Measurements from ENCODE around the gene NAGPA. TPM values are rescaled to one million over a fixed set of nuclear protein-coding genes. Genes with fewer than 3 reads are reported as not detected.

Gene NAGPA
- total and polyA plus RNA-seq, 2 of the 8 experiments (the other 6 are each of a cell fraction or from before 2014, with no cell fraction given) = 10.1 to 13.2 TPM

GRCh38 chr16:5058476-5058875, 24.7 kb upstream of the NAGPA start:
- Histone ChIP-seq H3K18ac (ENCODE audit: extremely low read depth, low read length) (peak overlapping the region; percentile 90; the same call in 1 of the 2 replicates), H3K4me1 (replicated peaks in 1 of 4; ENCODE audit: control insufficient read depth in 3 of 4, insufficient read depth in 4 of 4, low read length in 3 of 4) (peaks cover 0 to 24% (median 14%) of the 10 kb centered on the region in 4 experiments; a peak in 6 of 7 replicates), H3K9me3 (ENCODE audit: insufficient read depth in 2 of 2, low read depth in 1 of 2, low read length in 1 of 2) (no peaks in the 10 kb centered on the region), H2BK15ac (ENCODE audit: low read length) (0 out of 2 replicates have a peak overlapping the region, but pooled peaks have one; percentile 93), H3K4me2 (ENCODE audit: insufficient read depth in 1 of 2, low read depth in 2 of 2, low read length in 2 of 2) (peak overlapping the region; percentile 51 to 54), H4K5ac (ENCODE audit: insufficient read length, low read depth, low read length) (peak overlapping the region; percentile 81), H3K79me2 (ENCODE audit: control insufficient read depth in 1 of 2, insufficient read depth in 2 of 2, low read length in 2 of 2) (no peaks in the 10 kb centered on the region), H3K4ac (replicated peaks; ENCODE audit: insufficient read length, low read depth, low read length) (no peak overlapping the region), H3K23ac (ENCODE audit: insufficient read length) (no peak overlapping the region), H2BK20ac (ENCODE audit: low read length) (peak overlapping the region; percentile 93; the same call in 1 of the 2 replicates), H3K56ac (replicated peaks; ENCODE audit: insufficient read length, low read depth, low read length) (no peak overlapping the region), H4K8ac (ENCODE audit: extremely low read depth, insufficient read depth, low read length) (no peak overlapping the region; the same call in 1 of the 2 replicates), H4K91ac (replicated peaks; ENCODE audit: insufficient read length, low read length) (no peak overlapping the region), H3K79me1 (ENCODE audit: low read depth, low read length) (no peaks in the 10 kb centered on the region), H3K27ac (ENCODE audit: low read depth, low read length) (no peak overlapping the region; the same call in 1 of the 2 replicates), H3K9ac (replicated peaks in 1 of 4; ENCODE audit: extremely low read depth in 1 of 4, low read depth in 3 of 4, low read length in 3 of 4) (no peak overlapping the region), H3K27me3 (replicated peaks in 1 of 4; ENCODE audit: control insufficient read depth in 3 of 4, extremely low read depth in 1 of 4, insufficient read depth in 3 of 4, low read length in 3 of 4) (no peaks in the 10 kb centered on the region), H4K20me1 (replicated peaks in 1 of 2; ENCODE audit: control insufficient read depth in 1 of 2, insufficient read depth in 2 of 2, low read length in 2 of 2) (no peaks in the 10 kb centered on the region), H3K23me2 (ENCODE audit: low read depth, low read length) (no peaks in the 10 kb centered on the region; the same call in 1 of the 2 replicates), H3K4me3 (ENCODE audit: extremely low read depth in 1 of 4, insufficient read depth in 2 of 4, low read depth in 3 of 4, low read length in 4 of 4) (peak overlapping the region in 1 of 4 experiments; percentile 10; a peak in 2 of 8 replicates), H2AFZ (ENCODE audit: low read length) (no peak overlapping the region), H2AK5ac (ENCODE audit: low read depth, low read length) (peak overlapping the region; percentile 39; the same call in 1 of the 2 replicates), H3K36me3 (ENCODE audit: control insufficient read depth in 2 of 4, insufficient read depth in 4 of 4, low read length in 3 of 4) (no peaks in the 10 kb centered on the region), H2BK12ac (ENCODE audit: low read depth, low read length) (no peak overlapping the region; the same call in 1 of the 2 replicates), H3K14ac (ENCODE audit: insufficient read length) (no peak overlapping the region), H2BK5ac (ENCODE audit: low read depth, low read length) (peak overlapping the region; percentile 78), H2BK120ac (replicated peaks; ENCODE audit: low read depth, low read length) (no peak overlapping the region)
- ChIA-PET CTCF (ENCODE audit: partially characterized antibody) (interaction anchor here (0.6 to 28.8 kb wide), 20 partner anchors 8 to 558 kb away, joined by 3 to 625 read pairs (median 4); partner anchors contain the start of genes ALG1 and EEF2KMT), POLR2A (ENCODE audit: partially characterized antibody) (interaction anchor here (0.9 to 3.0 kb wide), 7 partner anchors 11 to 30 kb away, joined by 3 to 17 read pairs (median 6); partner anchors contain the start of gene ALG1)
- peak in 1 of 2 experiments; percentile 79 for DNase-seq (ENCODE audit: low read depth in 1 of 2, low spot score in 2 of 2)
- WGBS, 2 experiments (ENCODE audit: extremely low coverage in 1 of 2, insufficient coverage in 1 of 2, insufficient read length in 1 of 2, insufficient replicate concordance in 2 of 2, low coverage in 1 of 2, low lambda C conversion rate in 2 of 2, missing lambda C conversion rate in 1 of 2) = 9% methylated on average over 7 of the region's 7 CpGs; no CpG with 5 or more reads in 1 of the 2 experiments
- peak; percentile 92 for FAIRE-seq
- no peak for TF ChIP-seq CBX5 (IDR thresholded peaks at IDR 0.05; ENCODE audit: low read depth, low read length)
- no peak for TF ChIP-seq HDAC2 (IDR thresholded peaks at IDR 0.05; ENCODE audit: borderline replicate concordance in 1 of 2, low read depth in 2 of 2, low read length in 2 of 2)
- 0 out of 2 replicates have a peak, but pooled peaks have one; percentile 38 for TF ChIP-seq ATF2 (IDR thresholded peaks at IDR 0.05; ENCODE audit: low read length)
- TF ChIP-seq SAP30 (IDR thresholded peaks at IDR 0.05; ENCODE audit: insufficient read depth, insufficient replicate concordance, low read length) = no peak
- no peak for TF ChIP-seq POLR2A (IDR thresholded peaks at IDR 0.05; ENCODE audit: control extremely low read depth in 1 of 2, low read depth in 2 of 2, low read length in 2 of 2)
- no peak for TF ChIP-seq EZH2 (IDR thresholded peaks at IDR 0.05; ENCODE audit: low read depth, low read length, severe bottlenecking)
- TF ChIP-seq TEAD4 (IDR thresholded peaks at IDR 0.05; ENCODE audit: low read depth, low read length) = peak; percentile 85
- no peak for TF ChIP-seq NANOG (IDR thresholded peaks at IDR 0.05; ENCODE audit: insufficient read depth, low read depth, low read length, poor library complexity, severe bottlenecking)
- TF ChIP-seq MAX (IDR thresholded peaks at IDR 0.05) = no peak
- peak; percentile 50 for TF ChIP-seq CREB1 (IDR thresholded peaks at IDR 0.05)

Data from H1 (cell line).